GM18498 (cell line): ENCODE results near the gene GOLT1A.
"Not testable (repeated sequence)": the region's sequence is repeated elsewhere in the genome, so short reads cannot be mapped to it uniquely, and the experiment has no call there.

Experiments used
- ATAC-seq: cut with Tn5 transposase; IDR thresholded peaks from one replicate; pipeline ENCODE4 v1.9.1; 2021; ENCODE audit warnings: mild to moderate bottlenecking, moderate library complexity; ENCODE audit not compliant: unreplicated experiment

GOLT1A gene

GRCh38 chr1:204249736-204250427, 36.1 kb upstream of the GOLT1A start:
- no peak for ATAC-seq

GRCh38 chr1:204248954-204249353, 35.2 kb upstream of the GOLT1A start:
- ATAC-seq: no peak

GRCh38 chr1:204246876-204247275, 33.1 kb upstream of the GOLT1A start:
- no peak for ATAC-seq

- ATAC-seq: no peak
Observed at GRCh38 chr1:204242920-204243319, 29.1 kb upstream of the GOLT1A start.

- no peak for ATAC-seq
Observed at GRCh38 chr1:204241914-204242313, 28.1 kb upstream of the GOLT1A start.

GRCh38 chr1:204241050-204241449, 27.3 kb upstream of the GOLT1A start:
- ATAC-seq: no peak

GRCh38 chr1:204240233-204240632, 26.4 kb upstream of the GOLT1A start:
- ATAC-seq: no peak

GRCh38 chr1:204239401-204239800, 25.6 kb upstream of the GOLT1A start:
- not testable (repeated sequence) for ATAC-seq

- ATAC-seq: not testable (repeated sequence)
Observed at GRCh38 chr1:204238520-204238919, 24.7 kb upstream of the GOLT1A start.

- not testable (repeated sequence) for ATAC-seq
Observed at GRCh38 chr1:204237515-204237914, 23.7 kb upstream of the GOLT1A start.

- ATAC-seq: no peak
Observed at GRCh38 chr1:204232526-204232925, 18.7 kb upstream of the GOLT1A start.

GRCh38 chr1:204230211-204230610, 16.4 kb upstream of the GOLT1A start:
- ATAC-seq: no peak

- ATAC-seq: no peak
Observed at GRCh38 chr1:204228896-204229295, 15.1 kb upstream of the GOLT1A start.

- no peak for ATAC-seq
Observed at GRCh38 chr1:204227996-204228785, 14.4 kb upstream of the GOLT1A start.

- ATAC-seq: no peak
Observed at GRCh38 chr1:204227351-204227750, 13.6 kb upstream of the GOLT1A start.

- ATAC-seq: no peak
Observed at GRCh38 chr1:204225841-204226735, 12.3 kb upstream of the GOLT1A start.

- no peak for ATAC-seq
Observed at GRCh38 chr1:204224655-204225054, 10.9 kb upstream of the GOLT1A start.

GRCh38 chr1:204223129-204223860, 9.5 kb upstream of the GOLT1A start:
- ATAC-seq: no peak

- ATAC-seq: no peak
Observed at GRCh38 chr1:204222764-204223055, 8.9 kb upstream of the GOLT1A start.

GRCh38 chr1:204222006-204222763, 8.4 kb upstream of the GOLT1A start:
- ATAC-seq: no peak
